Endothelial cell of umbilical vein (primary cell): Measurements from ENCODE around the gene PRDM1.

Source experiments
- EZH2 ChIP-seq: IDR thresholded peaks from 2 replicates; pipeline ENCODE4 v1.6.1; 2012; ENCODE audit warnings: borderline replicate concordance, low read depth, mild to moderate bottlenecking, moderate library complexity, low read length, inconsistent platforms; ENCODE audit not compliant: severe bottlenecking
- FOS ChIP-seq: IDR thresholded peaks from 2 replicates; pipeline ENCODE4 v1.6.1; 2011; ENCODE audit warnings: mild to moderate bottlenecking, low read length, moderate library complexity, borderline replicate concordance; ENCODE audit not compliant: insufficient read depth
- JUN ChIP-seq: IDR thresholded peaks from 2 replicates; pipeline ENCODE4 v1.6.1; 2011; ENCODE audit warnings: borderline replicate concordance, low read depth; ENCODE audit not compliant: insufficient read length, insufficient read depth
- POLR2A ChIP-seq: IDR thresholded peaks from 2 replicates; pipeline ENCODE4 v1.6.1; 2012; ENCODE audit warnings: low read depth, mild to moderate bottlenecking, control low read depth, low read length
- POLR2AphosphoS5 ChIP-seq: IDR thresholded peaks from 2 replicates; pipeline ENCODE4 v1.6.1; 2012; ENCODE audit warnings: low read depth, mild to moderate bottlenecking, control low read depth, low read length, moderate library complexity; ENCODE audit not compliant: insufficient read depth
- TF ChIP-seq, protein P1 (sequence below), 2 donors: IDR thresholded peaks; 1 replicate in 1 of 2; 2 replicates in 1 of 2; pipeline ENCODE4 v1.5.1; 2011; ENCODE audit warnings: low read length in 2 of 2, mild to moderate bottlenecking in 2 of 2, moderate library complexity in 2 of 2, control low read depth in 1 of 2, inconsistent platforms in 1 of 2, low read depth in 1 of 2; ENCODE audit not compliant: insufficient read depth in 1 of 2; ENCODE audit errors: extremely low read depth in 1 of 2
- TF ChIP-seq, protein P2 (sequence below): IDR thresholded peaks from 2 replicates; pipeline ENCODE4 v1.6.1; 2011; ENCODE audit not compliant: insufficient read depth, insufficient read length

DNA sequence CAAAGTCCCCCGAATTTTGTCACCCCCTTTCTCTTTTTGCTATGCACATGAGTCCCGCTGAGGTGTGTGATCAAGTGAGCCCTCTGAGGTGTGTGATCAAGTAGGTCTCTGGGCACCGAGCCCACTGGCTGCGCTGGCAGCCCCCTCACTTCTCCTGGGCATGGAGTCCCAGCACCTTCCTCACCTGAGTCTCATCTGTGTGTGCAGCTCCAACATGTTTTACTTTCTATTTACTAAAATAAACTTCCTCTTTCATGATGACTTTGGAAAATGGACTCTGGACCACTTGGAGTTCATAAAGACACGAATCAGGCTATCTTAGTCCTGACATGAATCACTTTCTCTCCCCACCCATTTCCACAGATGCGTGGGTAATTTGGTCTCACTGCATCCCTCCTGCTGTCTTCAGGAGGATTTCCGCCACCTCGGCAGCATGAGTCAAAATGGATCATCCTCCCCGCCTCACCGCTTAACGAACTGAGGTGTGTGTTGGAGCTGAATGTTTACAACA, 39.8 kb downstream of the PRDM1 start:
- TF ChIP-seq, protein P1, sequence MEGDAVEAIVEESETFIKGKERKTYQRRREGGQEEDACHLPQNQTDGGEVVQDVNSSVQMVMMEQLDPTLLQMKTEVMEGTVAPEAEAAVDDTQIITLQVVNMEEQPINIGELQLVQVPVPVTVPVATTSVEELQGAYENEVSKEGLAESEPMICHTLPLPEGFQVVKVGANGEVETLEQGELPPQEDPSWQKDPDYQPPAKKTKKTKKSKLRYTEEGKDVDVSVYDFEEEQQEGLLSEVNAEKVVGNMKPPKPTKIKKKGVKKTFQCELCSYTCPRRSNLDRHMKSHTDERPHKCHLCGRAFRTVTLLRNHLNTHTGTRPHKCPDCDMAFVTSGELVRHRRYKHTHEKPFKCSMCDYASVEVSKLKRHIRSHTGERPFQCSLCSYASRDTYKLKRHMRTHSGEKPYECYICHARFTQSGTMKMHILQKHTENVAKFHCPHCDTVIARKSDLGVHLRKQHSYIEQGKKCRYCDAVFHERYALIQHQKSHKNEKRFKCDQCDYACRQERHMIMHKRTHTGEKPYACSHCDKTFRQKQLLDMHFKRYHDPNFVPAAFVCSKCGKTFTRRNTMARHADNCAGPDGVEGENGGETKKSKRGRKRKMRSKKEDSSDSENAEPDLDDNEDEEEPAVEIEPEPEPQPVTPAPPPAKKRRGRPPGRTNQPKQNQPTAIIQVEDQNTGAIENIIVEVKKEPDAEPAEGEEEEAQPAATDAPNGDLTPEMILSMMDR (IDR thresholded peaks at IDR 0.05; ENCODE audit: extremely low read depth in 1 of 2, insufficient read depth in 1 of 2, low read depth in 1 of 2, low read length in 2 of 2), result no peak
- TF ChIP-seq, protein P2, sequence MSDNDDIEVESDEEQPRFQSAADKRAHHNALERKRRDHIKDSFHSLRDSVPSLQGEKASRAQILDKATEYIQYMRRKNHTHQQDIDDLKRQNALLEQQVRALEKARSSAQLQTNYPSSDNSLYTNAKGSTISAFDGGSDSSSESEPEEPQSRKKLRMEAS, result no peak
- TF ChIP-seq FOS, result no peak
- TF ChIP-seq POLR2A, result no peak
- TF ChIP-seq EZH2, result no peak
- TF ChIP-seq POLR2AphosphoS5, result no peak
- TF ChIP-seq JUN, result no peak
